HG02981 (cell line): ENCODE results near the gene CFAP251.
"Not testable (repeated sequence)": the region's sequence is repeated elsewhere in the genome, so short reads cannot be mapped to it uniquely, and the experiment has no call there.

Experiments
- ATAC-seq: cut with Tn5 transposase; IDR thresholded peaks from one replicate; pipeline ENCODE4 v1.9.1; 2021; ENCODE audit warnings: mild to moderate bottlenecking, moderate library complexity; ENCODE audit not compliant: unreplicated experiment

The CFAP251 gene

DNA sequence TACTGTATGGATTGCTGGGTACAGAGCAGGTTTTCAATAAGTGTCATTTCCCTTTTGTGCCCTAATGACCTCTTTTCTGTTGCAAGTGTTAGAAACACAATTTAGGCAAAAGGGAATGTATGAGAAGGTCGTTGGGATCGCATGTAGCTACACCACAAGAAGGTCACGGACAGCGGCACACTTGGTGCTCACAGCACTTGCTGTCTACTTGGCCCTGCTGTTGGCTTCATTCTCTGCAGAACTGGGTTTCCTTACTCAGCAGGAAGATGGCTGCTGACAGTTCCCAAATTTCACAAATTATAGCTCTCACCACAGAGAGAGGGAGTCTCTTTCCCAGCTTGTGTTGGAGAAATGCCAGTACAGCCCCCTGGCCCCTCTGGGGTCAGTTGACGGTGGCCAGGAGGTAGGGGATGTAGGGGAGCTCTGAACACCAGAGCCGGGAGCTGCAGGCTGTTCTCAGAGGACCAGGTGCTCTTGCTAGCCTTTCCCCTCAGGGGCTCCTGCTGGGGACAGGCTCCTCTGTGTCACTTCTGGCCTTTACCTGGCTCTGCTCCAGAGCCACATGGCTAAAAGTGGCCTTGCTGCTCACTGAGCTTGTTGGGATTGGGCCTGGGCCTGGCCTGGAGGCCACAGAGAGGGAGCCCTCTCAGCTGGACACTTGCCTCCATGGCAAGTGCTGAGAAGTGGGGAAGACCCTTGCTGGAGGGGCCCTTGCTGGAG is 52.3 kb downstream of the CFAP251 start:
- ATAC-seq, result no peak

GRCh38 chr12:121974026-121974985 is 55.9 kb downstream of the CFAP251 start:
- no peak for ATAC-seq

DNA sequence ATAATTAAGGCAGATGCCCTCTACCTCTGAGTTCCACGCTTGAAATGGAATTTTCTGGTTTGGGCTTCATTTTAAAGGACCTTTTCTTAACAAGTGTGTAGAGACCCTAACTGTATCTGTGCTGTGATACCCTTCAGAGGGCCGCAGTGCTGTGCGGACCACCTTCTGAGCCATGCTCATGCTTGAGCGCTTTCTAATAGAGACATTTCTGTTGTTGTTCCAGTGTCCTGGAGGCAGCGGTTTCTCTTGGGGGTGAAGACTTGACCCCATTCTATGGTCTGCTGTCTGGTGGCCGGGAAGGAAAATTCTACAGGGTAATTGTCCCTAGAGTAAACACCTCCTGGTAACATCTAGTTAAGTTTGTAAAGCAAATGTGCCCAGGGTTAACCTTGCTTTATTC is 56.6 kb downstream of the CFAP251 start:
- no peak for ATAC-seq

GRCh38 chr12:121976950-121977349 is 58.6 kb downstream of the CFAP251 start:
- no peak for ATAC-seq

- ATAC-seq, result no peak
These were observed 61.9 kb downstream of the CFAP251 start for GRCh38 chr12:121980191-121980891.

DNA sequence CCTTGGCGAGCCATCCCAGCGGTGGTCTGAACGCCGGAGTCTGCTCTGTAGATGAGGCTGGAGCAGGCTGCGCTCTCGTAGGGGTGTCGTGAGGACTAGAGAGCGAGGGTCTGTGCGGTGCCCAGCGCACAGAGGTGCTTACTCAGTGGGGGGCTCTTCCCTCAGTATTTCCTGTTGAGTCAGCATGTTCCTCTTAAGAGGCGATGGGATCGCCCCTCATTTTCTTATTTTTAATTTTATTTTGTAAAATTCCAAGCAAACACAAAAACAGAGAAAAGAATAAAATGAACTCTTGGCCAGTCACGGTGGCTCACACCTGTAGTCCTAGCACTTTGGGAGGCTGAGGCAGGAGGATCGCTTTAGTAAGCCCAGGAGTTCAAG is 62.5 kb downstream of the CFAP251 start:
- no peak for ATAC-seq

DNA sequence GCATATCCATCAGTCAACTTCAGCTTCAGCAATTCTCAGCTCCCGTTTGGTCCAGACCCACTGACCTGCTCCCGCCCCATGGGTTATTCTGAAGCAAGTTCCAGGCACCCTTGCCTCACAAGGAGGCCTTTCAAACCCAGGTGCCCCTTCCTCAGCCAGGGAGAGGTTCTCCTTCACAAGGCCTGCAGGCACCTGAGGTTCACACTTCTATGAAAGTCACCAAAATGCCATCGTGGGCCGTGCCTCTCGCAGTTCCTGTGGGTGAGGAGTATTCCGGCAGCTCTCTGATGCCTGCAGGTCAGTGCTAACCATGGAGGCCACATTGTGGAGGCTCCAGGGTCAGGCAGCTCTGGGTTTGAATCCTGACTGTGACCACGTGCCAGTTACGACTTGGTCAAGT is 63.1 kb downstream of the CFAP251 start:
- ATAC-seq, result no peak

- ATAC-seq, result no peak
These were observed 64.6 kb downstream of the CFAP251 start for GRCh38 chr12:121982950-121983349.

DNA sequence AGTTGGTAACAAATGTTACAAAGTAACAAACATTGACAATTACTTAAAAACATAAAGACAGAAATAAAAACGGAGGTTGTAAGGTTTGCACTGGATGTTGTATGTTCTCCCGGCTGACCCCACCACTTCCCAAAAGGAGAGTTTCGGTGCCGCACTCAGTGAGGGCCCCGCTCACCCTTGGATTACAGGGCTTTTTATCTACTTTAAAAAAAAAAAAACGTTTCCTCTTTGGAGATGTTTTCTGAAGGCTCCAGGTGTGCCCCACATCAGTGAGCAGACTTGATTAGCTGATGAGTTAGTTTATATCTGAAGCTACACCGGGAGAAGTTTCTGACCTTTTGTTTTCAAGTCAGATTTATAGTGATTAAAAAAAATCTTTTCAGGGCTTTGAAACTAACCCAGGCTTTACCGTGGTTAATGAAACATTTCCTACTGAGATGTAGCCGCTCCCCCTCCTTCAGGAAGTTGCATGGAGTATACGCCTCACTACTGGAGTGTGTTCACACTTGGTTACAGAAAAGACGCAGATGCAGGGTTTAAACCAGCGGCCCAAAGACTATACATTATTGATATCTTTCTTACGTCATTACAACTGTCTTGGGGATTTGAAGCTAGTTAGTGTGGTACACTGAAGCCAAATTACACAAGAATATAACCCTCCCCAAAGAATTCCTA is 65.3 kb downstream of the CFAP251 start:
- ATAC-seq, result no peak

GRCh38 chr12:121986489-121987245 is 68.3 kb downstream of the CFAP251 start:
- ATAC-seq, result no peak

- not testable (repeated sequence) for ATAC-seq
These were observed 70.1 kb downstream of the CFAP251 start for GRCh38 chr12:121988519-121988918.

GRCh38 chr12:121989276-121990113 is 71.1 kb downstream of the CFAP251 start:
- ATAC-seq, result no peak

DNA sequence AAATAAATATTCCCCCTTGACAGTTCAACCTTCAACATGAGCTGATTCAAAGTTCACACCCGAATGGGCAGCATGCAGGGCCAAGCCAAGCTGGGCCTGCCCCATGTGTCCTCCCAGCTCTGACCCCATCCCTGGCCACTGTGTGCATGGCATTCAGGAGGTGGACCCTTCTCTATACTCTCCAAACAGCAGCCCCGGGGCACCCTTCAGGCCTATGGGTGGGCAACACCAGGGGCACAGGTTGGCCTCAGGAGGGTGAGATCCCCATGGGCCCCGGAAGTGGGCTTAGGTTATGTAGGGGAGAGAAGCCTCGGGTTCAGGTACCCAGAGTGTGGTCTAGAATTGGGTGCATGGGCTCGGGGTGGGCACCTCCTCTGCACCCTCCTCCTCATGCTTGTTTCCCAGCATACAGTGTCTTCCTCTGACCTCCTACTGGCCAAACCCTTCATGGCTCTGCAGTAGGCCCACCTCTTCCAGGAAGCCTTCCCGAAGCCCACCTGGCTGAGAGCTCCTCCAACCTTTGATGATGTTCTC is 71.8 kb downstream of the CFAP251 start:
- no peak for ATAC-seq

GRCh38 chr12:121990692-121991603 is 72.6 kb downstream of the CFAP251 start:
- peak; percentile 81 for ATAC-seq

DNA sequence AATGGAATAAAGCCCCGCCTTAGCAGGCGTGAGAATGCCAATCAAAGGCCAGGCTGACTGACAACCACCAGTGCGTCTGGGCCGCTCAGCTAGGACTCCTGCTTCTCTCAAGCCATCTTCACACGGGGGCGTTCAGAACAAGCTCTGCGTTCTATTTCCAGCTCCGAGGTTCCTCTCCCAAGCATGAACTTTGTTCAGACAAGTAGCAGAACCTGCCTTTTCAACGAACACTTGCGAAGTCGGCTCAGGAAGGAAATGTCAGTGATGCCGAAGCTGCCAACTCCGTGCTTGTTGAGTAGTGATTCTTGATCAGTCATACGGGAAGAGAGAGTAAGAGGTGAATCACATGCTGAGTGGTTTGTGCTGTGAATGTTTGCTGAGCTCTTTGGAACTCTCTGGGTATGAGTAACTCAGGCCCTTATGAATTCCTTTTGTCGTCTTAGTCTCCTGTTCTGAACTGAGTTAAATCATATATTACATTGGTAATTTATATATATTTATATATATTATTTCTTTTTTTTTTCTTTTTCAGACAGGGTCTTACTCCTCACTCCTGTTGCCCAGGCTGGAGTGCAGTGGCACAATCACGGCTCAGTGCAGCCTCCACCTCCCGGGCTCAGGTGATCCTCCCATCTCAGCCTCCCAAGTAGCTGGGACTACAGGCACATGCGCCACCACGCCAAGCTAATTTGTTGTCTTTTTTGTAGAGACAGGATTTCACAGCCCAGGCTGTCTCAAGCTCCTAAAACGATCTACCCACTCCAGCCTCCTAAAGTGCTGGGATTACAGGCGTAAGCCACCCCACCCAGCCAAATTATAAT is 73.9 kb downstream of the CFAP251 start:
- peak; percentile 79 for ATAC-seq

DNA sequence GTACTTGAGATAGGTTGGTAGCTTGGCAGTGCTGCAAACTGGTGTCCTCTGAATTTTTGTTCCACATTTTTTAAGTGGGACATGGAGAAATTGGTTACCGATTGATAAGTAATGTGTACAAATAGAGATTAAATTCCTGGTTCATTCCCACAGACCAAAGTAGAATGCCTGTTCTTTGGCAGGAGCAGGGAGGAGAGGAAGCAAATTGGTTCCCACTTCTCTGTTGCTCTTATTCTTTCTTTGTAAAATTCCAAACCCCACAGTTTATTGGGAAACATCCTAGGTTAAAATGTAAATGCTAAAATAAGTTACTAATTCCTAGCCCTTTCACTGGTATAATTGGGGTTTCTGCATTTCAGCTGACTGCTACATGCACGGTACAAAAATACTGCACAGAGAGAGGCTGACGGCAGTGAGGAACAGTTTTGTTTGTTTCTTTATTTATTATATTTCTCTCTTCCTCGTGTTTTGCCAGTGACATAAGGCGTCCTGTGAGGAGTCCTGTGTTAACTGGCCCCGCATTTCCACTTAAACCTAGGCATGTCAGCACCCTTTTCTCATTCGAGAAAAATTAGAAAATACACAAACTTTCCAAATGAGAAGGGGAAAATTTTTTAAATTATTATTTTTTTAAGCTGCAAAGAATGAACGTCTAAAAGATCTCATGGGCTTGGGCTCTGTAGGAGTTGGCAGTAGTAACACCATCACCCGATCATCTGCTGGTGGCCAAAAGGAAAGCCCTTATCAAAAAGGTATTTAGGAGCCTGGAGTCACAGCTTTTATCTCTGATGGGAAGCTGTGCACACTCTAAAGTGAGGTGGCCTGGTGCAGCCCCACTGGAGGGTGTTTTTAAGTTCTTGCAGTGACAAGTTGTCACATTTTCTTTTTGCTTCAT is 77.9 kb downstream of the CFAP251 start:
- no peak for ATAC-seq
